C4-2B (cell line): ENCODE data around the gene SEMA3A.

Source experiments
- ZFX ChIP-seq: fragments of 450-650 bp; IDR thresholded peaks from 2 replicates; pipeline ENCODE4 v1.6.1; 2017
- TF ChIP-seq, protein P1 (sequence below): fragments of 450-650 bp; conservative IDR thresholded peaks from 2 replicates; pipeline ENCODE4 v1.5.1; 2017; ENCODE audit warnings: mild to moderate bottlenecking

DNA sequence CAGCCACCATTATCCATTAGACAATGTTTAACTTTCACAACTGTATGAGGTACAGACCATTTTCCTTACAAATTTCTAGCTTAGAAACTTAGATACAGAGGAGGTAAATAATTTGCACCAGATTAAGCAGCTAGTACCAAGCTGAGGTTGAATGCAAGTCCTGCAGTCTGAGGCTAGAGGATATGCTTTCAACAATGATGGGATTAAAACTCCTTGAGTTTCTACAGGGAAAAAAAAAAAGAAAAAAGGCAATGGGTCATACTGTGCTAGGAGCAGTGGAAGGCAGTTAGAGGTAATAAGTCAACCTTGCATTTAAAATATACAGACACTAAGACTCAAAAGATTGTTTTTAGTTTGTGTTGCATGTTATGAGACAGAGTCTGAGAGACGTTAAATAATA is 86.5 kb downstream of the SEMA3A start:
- TF ChIP-seq, protein P1, sequence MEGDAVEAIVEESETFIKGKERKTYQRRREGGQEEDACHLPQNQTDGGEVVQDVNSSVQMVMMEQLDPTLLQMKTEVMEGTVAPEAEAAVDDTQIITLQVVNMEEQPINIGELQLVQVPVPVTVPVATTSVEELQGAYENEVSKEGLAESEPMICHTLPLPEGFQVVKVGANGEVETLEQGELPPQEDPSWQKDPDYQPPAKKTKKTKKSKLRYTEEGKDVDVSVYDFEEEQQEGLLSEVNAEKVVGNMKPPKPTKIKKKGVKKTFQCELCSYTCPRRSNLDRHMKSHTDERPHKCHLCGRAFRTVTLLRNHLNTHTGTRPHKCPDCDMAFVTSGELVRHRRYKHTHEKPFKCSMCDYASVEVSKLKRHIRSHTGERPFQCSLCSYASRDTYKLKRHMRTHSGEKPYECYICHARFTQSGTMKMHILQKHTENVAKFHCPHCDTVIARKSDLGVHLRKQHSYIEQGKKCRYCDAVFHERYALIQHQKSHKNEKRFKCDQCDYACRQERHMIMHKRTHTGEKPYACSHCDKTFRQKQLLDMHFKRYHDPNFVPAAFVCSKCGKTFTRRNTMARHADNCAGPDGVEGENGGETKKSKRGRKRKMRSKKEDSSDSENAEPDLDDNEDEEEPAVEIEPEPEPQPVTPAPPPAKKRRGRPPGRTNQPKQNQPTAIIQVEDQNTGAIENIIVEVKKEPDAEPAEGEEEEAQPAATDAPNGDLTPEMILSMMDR: no peak
- TF ChIP-seq ZFX: no peak
